DND-41 (cell line): ENCODE measurements around the gene PRR23C.

ENCODE experiments used
- ATAC-seq: fragments of 200-7000 bp; cut with Tn5 transposase; 3 replicates; pipeline ENCODE4 v1.9.1; 2021; ENCODE audit warnings: low read depth; ENCODE audit not compliant: insufficient read depth
- DNase-seq: peaks from one replicate; pipeline ENCODE4 v3.0.0-alpha.2; 2020
- H2AFZ ChIP-seq: 2 replicates; pipeline ENCODE4 v1.6.0; 2012; ENCODE audit warnings: low read depth, low read length
- H3K27ac ChIP-seq: 2 replicates; pipeline ENCODE4 v1.5.1; 2012; ENCODE audit warnings: low read length, inconsistent platforms
- H3K27me3 ChIP-seq: fragments of 200-600 bp; sonication (generic); 2 replicates; pipeline ENCODE4 v1.6.0; 2012; ENCODE audit warnings: low read length, mild to moderate bottlenecking, inconsistent platforms; ENCODE audit not compliant: insufficient read depth, poor library complexity
- H3K36me3 ChIP-seq: 2 replicates; pipeline ENCODE4 v1.5.1; 2012; ENCODE audit warnings: low read length, inconsistent platforms; ENCODE audit not compliant: insufficient read depth
- H3K4me1 ChIP-seq: 2 replicates; pipeline ENCODE4 v1.5.1; 2012; ENCODE audit warnings: mild to moderate bottlenecking, low read length; ENCODE audit not compliant: insufficient read depth
- H3K4me2 ChIP-seq: 2 replicates; pipeline ENCODE4 v1.6.0; 2012; ENCODE audit warnings: mild to moderate bottlenecking, moderate library complexity, low read length, inconsistent platforms; ENCODE audit not compliant: insufficient read depth
- H3K4me3 ChIP-seq, 2 experiments: fragments of 200-600 bp in 1 of 2; shearing (Covaris generic) in 1 of 2; 2 replicates each; pipeline ENCODE4 v1.5.1; 2012 to 2016; ENCODE audit warnings: inconsistent platforms in 2 of 2, low read length in 2 of 2, mild to moderate bottlenecking in 2 of 2, low read depth in 1 of 2, moderate library complexity in 1 of 2
- H3K79me2 ChIP-seq: 2 replicates; pipeline ENCODE4 v1.6.0; 2012; ENCODE audit warnings: low read length, inconsistent platforms; ENCODE audit not compliant: insufficient read depth
- H3K9ac ChIP-seq: 2 replicates; pipeline ENCODE4 v1.6.0; 2012; ENCODE audit warnings: low read depth, mild to moderate bottlenecking, inconsistent platforms, low read length, moderate library complexity
- H3K9me3 ChIP-seq: 2 replicates; pipeline ENCODE4 v1.5.1; 2012; ENCODE audit warnings: low read length, moderate library complexity, mild to moderate bottlenecking, inconsistent platforms; ENCODE audit not compliant: insufficient read depth, severe bottlenecking
- H4K20me1 ChIP-seq: 2 replicates; pipeline ENCODE4 v1.6.0; 2012; ENCODE audit warnings: low read length; ENCODE audit not compliant: insufficient read depth
- EZH2 ChIP-seq: IDR thresholded peaks from 3 replicates; pipeline ENCODE4 v1.6.1; 2012; ENCODE audit warnings: borderline replicate concordance, low read depth, mild to moderate bottlenecking, moderate library complexity, low read length, inconsistent platforms; ENCODE audit not compliant: severe bottlenecking
- TF ChIP-seq, protein P1 (sequence below): IDR thresholded peaks from 2 replicates; pipeline ENCODE4 v1.5.1; 2012; ENCODE audit warnings: borderline replicate concordance, low read length, moderate library complexity, mild to moderate bottlenecking; ENCODE audit not compliant: poor library complexity, severe bottlenecking; ENCODE audit errors: extremely low read depth

The PRR23C gene

GRCh38 chr3:139020036-139020867 lies 24.4 kb downstream of the PRR23C start:
- H3K4me1 ChIP-seq = no peaks in the 10 kb centered on the region
- H3K9ac ChIP-seq = no peak overlapping the region
- H3K4me3 ChIP-seq = no peak overlapping the region
- no peak overlapping the region for H2AFZ ChIP-seq
- no peaks in the 10 kb centered on the region for H4K20me1 ChIP-seq
- H3K4me2 ChIP-seq = no peak overlapping the region
- no peaks in the 10 kb centered on the region for H3K9me3 ChIP-seq
- no peaks in the 10 kb centered on the region for H3K36me3 ChIP-seq
- TF ChIP-seq, protein P1, sequence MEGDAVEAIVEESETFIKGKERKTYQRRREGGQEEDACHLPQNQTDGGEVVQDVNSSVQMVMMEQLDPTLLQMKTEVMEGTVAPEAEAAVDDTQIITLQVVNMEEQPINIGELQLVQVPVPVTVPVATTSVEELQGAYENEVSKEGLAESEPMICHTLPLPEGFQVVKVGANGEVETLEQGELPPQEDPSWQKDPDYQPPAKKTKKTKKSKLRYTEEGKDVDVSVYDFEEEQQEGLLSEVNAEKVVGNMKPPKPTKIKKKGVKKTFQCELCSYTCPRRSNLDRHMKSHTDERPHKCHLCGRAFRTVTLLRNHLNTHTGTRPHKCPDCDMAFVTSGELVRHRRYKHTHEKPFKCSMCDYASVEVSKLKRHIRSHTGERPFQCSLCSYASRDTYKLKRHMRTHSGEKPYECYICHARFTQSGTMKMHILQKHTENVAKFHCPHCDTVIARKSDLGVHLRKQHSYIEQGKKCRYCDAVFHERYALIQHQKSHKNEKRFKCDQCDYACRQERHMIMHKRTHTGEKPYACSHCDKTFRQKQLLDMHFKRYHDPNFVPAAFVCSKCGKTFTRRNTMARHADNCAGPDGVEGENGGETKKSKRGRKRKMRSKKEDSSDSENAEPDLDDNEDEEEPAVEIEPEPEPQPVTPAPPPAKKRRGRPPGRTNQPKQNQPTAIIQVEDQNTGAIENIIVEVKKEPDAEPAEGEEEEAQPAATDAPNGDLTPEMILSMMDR = no peak
- no peak for TF ChIP-seq EZH2
- no peaks in the 10 kb centered on the region for H3K79me2 ChIP-seq
- no peak for DNase-seq
- no peak overlapping the region for H3K27ac ChIP-seq
- no peaks in the 10 kb centered on the region for H3K27me3 ChIP-seq
- no peak for ATAC-seq

DNA sequence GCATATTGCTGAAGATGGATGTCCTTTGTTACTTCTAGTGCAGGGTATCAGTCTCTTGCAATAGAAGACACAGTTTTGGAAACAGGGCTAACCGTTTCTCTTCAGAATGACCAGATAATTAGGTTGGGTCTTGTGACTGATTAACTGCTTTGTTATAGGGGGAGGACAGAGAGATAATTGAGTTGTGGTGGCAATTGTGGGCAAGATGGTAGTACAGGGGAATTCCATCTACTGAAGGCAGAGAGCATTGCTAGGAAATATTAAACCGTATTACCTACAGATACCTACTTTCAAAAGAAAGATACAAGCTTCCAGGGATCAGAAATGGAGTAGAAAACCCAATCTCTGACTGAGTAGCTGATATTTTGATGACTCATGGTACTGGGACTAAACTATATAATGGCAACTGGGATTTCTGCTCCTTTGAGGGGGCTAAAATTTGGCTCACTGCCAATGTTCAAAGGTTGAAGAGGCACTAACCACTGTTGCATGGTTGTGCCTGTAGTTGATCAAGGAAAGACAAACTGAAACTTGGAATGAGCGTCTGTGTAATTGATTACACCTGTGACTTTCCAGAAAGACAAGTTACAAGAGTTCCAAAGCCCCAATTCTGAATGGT lies 28.2 kb downstream of the PRR23C start:
- TF ChIP-seq, protein P1 = no peak
- TF ChIP-seq EZH2 = no peak
- Histone ChIP-seq H2AFZ (no peak overlapping the region), H3K36me3 (no peaks in the 10 kb centered on the region), H3K27ac (no peak overlapping the region), H3K9ac (no peak overlapping the region), H3K79me2 (no peaks in the 10 kb centered on the region), H4K20me1 (no peaks in the 10 kb centered on the region), H3K4me2 (no peak overlapping the region), H3K4me1 (no peaks in the 10 kb centered on the region), H3K4me3 (no peak overlapping the region), H3K27me3 (no peaks in the 10 kb centered on the region), H3K9me3 (no peaks in the 10 kb centered on the region)
- no peak for DNase-seq
- no peak for ATAC-seq

- Histone ChIP-seq H3K79me2 (no peaks in the 10 kb centered on the region), H3K27ac (no peak within 1 kb of the TSS), H3K4me1 (no peaks in the 10 kb centered on the region), H3K9me3 (no peaks in the 10 kb centered on the region), H3K4me3 (no peak within 1 kb of the TSS), H4K20me1 (no peaks in the 10 kb centered on the region), H2AFZ (no peak within 1 kb of the TSS), H3K36me3 (no peaks in the 10 kb centered on the region), H3K4me2 (no peak within 1 kb of the TSS), H3K27me3 (no peaks in the 10 kb centered on the region), H3K9ac (no peak within 1 kb of the TSS)
- no peak for DNase-seq
- TF ChIP-seq, protein P1 = no peak
- no peak for TF ChIP-seq EZH2
- no peak for ATAC-seq
Measured at GRCh38 chr3:139006051-139006716, 38.5 kb downstream of the PRR23C start, which contains the start of gene PRR23A. PRR23A (minus strand) TSS chr3:139006268; CDS start chr3:139006268, 0 bp downstream.
